Measurements from ENCODE around the gene TRIM46. TPM values are rescaled to one million over a fixed set of nuclear protein-coding genes. Genes with fewer than 3 reads are reported as not detected.
A peak's percentile ranks its signal among the peaks of the same experiment; 100 is the strongest.

TRIM46 gene
- total and polyA plus RNA-seq, 9 of the 15 experiments (the other 6 are each of a cell fraction or from before 2014, with no cell fraction given): 0.05 to 0.60 (median 0.16) TPM; not detected in 3

GRCh38 chr1:155193275-155193990, 19.8 kb downstream of the TRIM46 start (continued):
- TF ChIP-seq ZNF395 (CRISPR knock-in tag; IDR thresholded peaks at IDR 0.05) (no peak), HNRNPLL (IDR thresholded peaks at IDR 0.05; ENCODE audit: low read depth, low read length, poor library complexity, severe bottlenecking) (peak; percentile 71), ZNF695 (CRISPR knock-in tag; IDR thresholded peaks at IDR 0.05) (no peak), BRCA1 (IDR thresholded peaks at IDR 0.05) (no peak), BRCA1 (CRISPR knock-in tag; IDR thresholded peaks at IDR 0.05) (no peak), MEF2D (tag; conservative IDR thresholded peaks at IDR 0.05; ENCODE audit: low read depth) (peak; percentile 52; the same call in 1 of the 2 replicates), FOXM1 (IDR thresholded peaks at IDR 0.05; ENCODE audit: low read depth) (no peak), FOXM1 (CRISPR knock-in tag; IDR thresholded peaks at IDR 0.05; ENCODE audit: low read depth) (no peak), THRB (CRISPR knock-in tag; conservative IDR thresholded peaks at IDR 0.05) (0 out of 2 replicates have a peak, but pooled peaks have one; percentile 16), ZNF140 (CRISPR knock-in tag; IDR thresholded peaks at IDR 0.05) (no peak), U2AF1 (optimal IDR thresholded peaks at IDR 0.05; ENCODE audit: low read depth, low read length) (no peak), GTF2E2 (tag; IDR thresholded peaks at IDR 0.05) (peak; percentile 66; the same call in 1 of the 2 replicates), PTRF (tag; IDR thresholded peaks at IDR 0.05) (no peak)
- TF ChIP-seq, protein P1, sequence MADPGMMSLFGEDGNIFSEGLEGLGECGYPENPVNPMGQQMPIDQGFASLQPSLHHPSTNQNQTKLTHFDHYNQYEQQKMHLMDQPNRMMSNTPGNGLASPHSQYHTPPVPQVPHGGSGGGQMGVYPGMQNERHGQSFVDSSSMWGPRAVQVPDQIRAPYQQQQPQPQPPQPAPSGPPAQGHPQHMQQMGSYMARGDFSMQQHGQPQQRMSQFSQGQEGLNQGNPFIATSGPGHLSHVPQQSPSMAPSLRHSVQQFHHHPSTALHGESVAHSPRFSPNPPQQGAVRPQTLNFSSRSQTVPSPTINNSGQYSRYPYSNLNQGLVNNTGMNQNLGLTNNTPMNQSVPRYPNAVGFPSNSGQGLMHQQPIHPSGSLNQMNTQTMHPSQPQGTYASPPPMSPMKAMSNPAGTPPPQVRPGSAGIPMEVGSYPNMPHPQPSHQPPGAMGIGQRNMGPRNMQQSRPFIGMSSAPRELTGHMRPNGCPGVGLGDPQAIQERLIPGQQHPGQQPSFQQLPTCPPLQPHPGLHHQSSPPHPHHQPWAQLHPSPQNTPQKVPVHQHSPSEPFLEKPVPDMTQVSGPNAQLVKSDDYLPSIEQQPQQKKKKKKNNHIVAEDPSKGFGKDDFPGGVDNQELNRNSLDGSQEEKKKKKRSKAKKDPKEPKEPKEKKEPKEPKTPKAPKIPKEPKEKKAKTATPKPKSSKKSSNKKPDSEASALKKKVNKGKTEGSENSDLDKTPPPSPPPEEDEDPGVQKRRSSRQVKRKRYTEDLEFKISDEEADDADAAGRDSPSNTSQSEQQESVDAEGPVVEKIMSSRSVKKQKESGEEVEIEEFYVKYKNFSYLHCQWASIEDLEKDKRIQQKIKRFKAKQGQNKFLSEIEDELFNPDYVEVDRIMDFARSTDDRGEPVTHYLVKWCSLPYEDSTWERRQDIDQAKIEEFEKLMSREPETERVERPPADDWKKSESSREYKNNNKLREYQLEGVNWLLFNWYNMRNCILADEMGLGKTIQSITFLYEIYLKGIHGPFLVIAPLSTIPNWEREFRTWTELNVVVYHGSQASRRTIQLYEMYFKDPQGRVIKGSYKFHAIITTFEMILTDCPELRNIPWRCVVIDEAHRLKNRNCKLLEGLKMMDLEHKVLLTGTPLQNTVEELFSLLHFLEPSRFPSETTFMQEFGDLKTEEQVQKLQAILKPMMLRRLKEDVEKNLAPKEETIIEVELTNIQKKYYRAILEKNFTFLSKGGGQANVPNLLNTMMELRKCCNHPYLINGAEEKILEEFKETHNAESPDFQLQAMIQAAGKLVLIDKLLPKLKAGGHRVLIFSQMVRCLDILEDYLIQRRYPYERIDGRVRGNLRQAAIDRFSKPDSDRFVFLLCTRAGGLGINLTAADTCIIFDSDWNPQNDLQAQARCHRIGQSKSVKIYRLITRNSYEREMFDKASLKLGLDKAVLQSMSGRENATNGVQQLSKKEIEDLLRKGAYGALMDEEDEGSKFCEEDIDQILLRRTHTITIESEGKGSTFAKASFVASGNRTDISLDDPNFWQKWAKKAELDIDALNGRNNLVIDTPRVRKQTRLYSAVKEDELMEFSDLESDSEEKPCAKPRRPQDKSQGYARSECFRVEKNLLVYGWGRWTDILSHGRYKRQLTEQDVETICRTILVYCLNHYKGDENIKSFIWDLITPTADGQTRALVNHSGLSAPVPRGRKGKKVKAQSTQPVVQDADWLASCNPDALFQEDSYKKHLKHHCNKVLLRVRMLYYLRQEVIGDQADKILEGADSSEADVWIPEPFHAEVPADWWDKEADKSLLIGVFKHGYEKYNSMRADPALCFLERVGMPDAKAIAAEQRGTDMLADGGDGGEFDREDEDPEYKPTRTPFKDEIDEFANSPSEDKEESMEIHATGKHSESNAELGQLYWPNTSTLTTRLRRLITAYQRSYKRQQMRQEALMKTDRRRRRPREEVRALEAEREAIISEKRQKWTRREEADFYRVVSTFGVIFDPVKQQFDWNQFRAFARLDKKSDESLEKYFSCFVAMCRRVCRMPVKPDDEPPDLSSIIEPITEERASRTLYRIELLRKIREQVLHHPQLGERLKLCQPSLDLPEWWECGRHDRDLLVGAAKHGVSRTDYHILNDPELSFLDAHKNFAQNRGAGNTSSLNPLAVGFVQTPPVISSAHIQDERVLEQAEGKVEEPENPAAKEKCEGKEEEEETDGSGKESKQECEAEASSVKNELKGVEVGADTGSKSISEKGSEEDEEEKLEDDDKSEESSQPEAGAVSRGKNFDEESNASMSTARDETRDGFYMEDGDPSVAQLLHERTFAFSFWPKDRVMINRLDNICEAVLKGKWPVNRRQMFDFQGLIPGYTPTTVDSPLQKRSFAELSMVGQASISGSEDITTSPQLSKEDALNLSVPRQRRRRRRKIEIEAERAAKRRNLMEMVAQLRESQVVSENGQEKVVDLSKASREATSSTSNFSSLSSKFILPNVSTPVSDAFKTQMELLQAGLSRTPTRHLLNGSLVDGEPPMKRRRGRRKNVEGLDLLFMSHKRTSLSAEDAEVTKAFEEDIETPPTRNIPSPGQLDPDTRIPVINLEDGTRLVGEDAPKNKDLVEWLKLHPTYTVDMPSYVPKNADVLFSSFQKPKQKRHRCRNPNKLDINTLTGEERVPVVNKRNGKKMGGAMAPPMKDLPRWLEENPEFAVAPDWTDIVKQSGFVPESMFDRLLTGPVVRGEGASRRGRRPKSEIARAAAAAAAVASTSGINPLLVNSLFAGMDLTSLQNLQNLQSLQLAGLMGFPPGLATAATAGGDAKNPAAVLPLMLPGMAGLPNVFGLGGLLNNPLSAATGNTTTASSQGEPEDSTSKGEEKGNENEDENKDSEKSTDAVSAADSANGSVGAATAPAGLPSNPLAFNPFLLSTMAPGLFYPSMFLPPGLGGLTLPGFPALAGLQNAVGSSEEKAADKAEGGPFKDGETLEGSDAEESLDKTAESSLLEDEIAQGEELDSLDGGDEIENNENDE (IDR thresholded peaks at IDR 0.05; ENCODE audit: low read depth, low read length): no peak
